A549 (cell line): ENCODE data around the gene SHLD1. TPM values are rescaled to one million over a fixed set of nuclear protein-coding genes. Genes with fewer than 3 reads are reported as not detected.

Experiments
- ATAC-seq, 2 experiments: fragments of 200-7000 bp in 1 of 2; fragments of >200 bp in 1 of 2; cut with Nextera tagmentation in 1 of 2; cut with Tn5 transposase in 1 of 2; 3 replicates each; pipeline versions ENCODE4 v1.8.0 to v1.9.1; 2018 to 2020; ENCODE audit warnings: mild to moderate bottlenecking in 1 of 2, moderate library complexity in 1 of 2
- CTCF ChIA-PET: fragments of 300-600 bp; sonication (Branson Sonifier 250); formaldehyde crosslinking; extraction: SDS; loops from one replicate; lab custom pipeline; 2021; ENCODE audit warnings: antibody characterized with exemption, inconsistent platforms; lab: Yijun Ruan, JAX
- POLR2A ChIA-PET: fragments of 350-600 bp; formaldehyde crosslinking; extraction: SDS; loops from one replicate; lab custom pipeline; 2021; ENCODE audit warnings: antibody characterized with exemption, inconsistent platforms; lab: Yijun Ruan, JAX
- DNase-seq, 2 experiments: peaks; one replicate each; pipeline versions ENCODE4 v3.0.0 to v3.0.0-alpha.2; 2011 to 2016; ENCODE audit warnings: low read depth in 1 of 2, low spot score in 1 of 2
- FAIRE-seq: peaks from 2 replicates; lab custom pipeline; 2011; peaks lifted over from hg19 to GRCh38; lab: Jason Lieb, UNC
- H3K27ac ChIP-seq, 2 experiments: fragments of >200 bp; sonication (Bioruptor Twin); formaldehyde crosslinking; 3 replicates each; pipeline ENCODE4 v1.5.1; 2016 to 2017
- H3K4me1 ChIP-seq: fragments of >200 bp; sonication (Bioruptor Twin); formaldehyde crosslinking; 3 replicates; pipeline ENCODE4 v1.6.1; 2016
- H3K4me2 ChIP-seq: fragments of >200 bp; sonication (Bioruptor Twin); formaldehyde crosslinking; 3 replicates; pipeline ENCODE4 v1.6.1; 2016
- H3K4me3 ChIP-seq: fragments of >200 bp; sonication (Bioruptor Twin); formaldehyde crosslinking; 3 replicates; pipeline ENCODE4 v1.5.1; 2016
- H3K9me3 ChIP-seq: fragments of >200 bp; sonication (Bioruptor Twin); formaldehyde crosslinking; 3 replicates; pipeline ENCODE4 v1.6.1; 2016
- BCL3 ChIP-seq: fragments of >200 bp; sonication (Bioruptor Twin); formaldehyde crosslinking; IDR thresholded peaks from 3 replicates; pipeline ENCODE4 v1.6.1; 2016
- CTCF ChIP-seq: fragments of >200 bp; sonication (Bioruptor Twin); formaldehyde crosslinking; IDR thresholded peaks from 3 replicates; pipeline ENCODE4 v1.5.1; 2016
- FOXS1 ChIP-seq: fragments of 250-450 bp; sonication (Bioruptor Pico); IDR thresholded peaks from 2 replicates; pipeline ENCODE4 v1.5.0; 2020; ENCODE audit warnings: mild to moderate bottlenecking, moderate library complexity
- HEYL ChIP-seq: fragments of 250-450 bp; sonication (Bioruptor Pico); IDR thresholded peaks from 2 replicates; pipeline ENCODE4 v1.8.0; 2021; ENCODE audit warnings: mild to moderate bottlenecking, moderate library complexity
- MAFK ChIP-seq: fragments of 450-650 bp; IDR thresholded peaks from 2 replicates; pipeline ENCODE4 v1.6.1; 2014; ENCODE audit not compliant: partially characterized antibody
- MAZ ChIP-seq: fragments of 150-350 bp; IDR thresholded peaks from 2 replicates; pipeline ENCODE4 v1.6.1; 2014; ENCODE audit warnings: antibody characterized with exemption, low read depth, low read length, borderline replicate concordance
- MYC ChIP-seq: IDR thresholded peaks from 2 replicates; pipeline ENCODE4 v1.6.1; 2012; ENCODE audit warnings: mild to moderate bottlenecking, inconsistent platforms, low read length, improper control_type of control experiment, borderline replicate concordance
- NR3C1 ChIP-seq: fragments of >200 bp; sonication (Bioruptor Twin); formaldehyde crosslinking; IDR thresholded peaks from 3 replicates; pipeline ENCODE4 v1.6.1; 2017
- PBX3 ChIP-seq: IDR thresholded peaks from 2 replicates; pipeline ENCODE4 v1.6.1; 2012
- POLR2AphosphoS2 ChIP-seq: conservative IDR thresholded peaks from 2 replicates; pipeline ENCODE4 v1.6.1; 2012; ENCODE audit warnings: low read length, improper control_type of control experiment, inconsistent platforms
- ZNF302 ChIP-seq: fragments of 250-450 bp; sonication (Bioruptor Pico); IDR thresholded peaks from 2 replicates; pipeline ENCODE4 v1.9.0; 2021; ENCODE audit warnings: inconsistent platforms, mild to moderate bottlenecking, moderate library complexity
- WGBS: methylation state at CpG from one replicate; pipeline ENCODE4 v1.1.6; 2017; ENCODE audit errors: missing lambda C conversion rate; 5-methylcytosine and 5-hydroxymethylcytosine counted together
- polyA plus RNA-seq, 4 experiments: library from polyadenylated mRNA; depleted of rRNA in 3 of 4; stranded (reverse); fragments of >200 nt; fragmentation: RNase III in 1 of 4; extraction: RNeasy Plus Mini Kit Qiagen cat#74134 plus additional on column Dnase treatment in 1 of 4; gene quantifications; 2 replicates in 3 of 4; 3 replicates in 1 of 4; pipeline ENCODE4 v1.2.3, GENCODE V29; 2011 to 2017

The SHLD1 gene
- polyA plus RNA-seq, 2 of the 4 experiments (the other 2 are of a cell fraction) = 6.5 to 18.4 TPM

DNA sequence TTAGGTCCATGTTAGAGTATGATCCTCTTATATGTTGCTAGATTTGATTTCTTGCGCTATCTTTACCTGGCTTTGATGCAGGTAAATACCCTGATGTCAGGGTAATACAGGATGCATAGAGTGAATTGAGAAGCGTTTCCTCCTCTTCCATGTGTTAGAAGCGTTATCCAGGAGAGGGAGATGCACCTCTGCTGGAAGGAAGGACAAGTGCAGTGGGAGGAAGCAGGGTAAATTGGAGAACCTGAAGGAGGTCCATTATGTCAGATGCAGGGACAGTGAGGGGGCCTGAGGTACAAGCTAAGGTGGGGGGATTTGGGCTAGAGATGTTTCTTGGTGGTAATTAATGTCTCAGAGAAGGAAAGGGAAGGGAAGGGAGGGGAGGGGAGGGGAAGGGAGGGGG, 7.7 kb downstream of the SHLD1 start (continued):
- TF ChIP-seq CTCF (no peak), ZNF302 (CRISPR knock-in tag) (no peak)

DNA sequence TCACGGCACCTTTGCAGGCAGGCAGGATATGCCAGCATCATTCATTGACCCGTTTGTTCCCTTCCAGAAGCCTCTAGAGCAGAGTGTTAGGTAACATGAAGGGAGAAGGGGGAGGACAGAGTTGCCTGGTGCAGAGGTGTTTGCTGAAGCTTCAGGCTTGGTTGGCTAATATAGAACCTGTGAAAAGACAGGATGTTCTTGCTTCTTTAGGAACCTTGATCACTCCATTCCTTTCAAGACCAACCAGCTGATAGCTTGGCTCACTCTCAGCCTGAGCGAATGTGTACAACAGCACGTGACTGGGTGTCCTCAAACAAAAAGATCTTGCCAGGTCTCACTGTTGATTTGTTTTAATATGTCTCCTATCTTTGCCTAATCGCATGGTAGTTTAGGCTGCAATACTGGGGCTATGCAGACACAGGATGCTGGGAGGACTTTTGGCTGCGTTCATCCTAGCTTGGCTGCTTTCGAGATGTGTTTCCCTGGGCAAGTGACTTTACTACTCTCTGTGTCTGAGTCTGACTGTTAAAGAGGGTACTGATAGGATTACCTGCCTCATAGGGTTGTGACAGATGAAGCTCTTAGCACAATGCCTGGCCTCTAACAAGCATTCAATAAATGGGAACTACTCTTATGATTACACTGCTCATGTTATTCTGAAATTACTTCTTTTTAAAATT, 16.0 kb downstream of the SHLD1 start:
- Histone ChIP-seq H3K4me1 (peaks cover 18% of the 10 kb centered on the region), H3K4me3 (no peak overlapping the region), H3K4me2 (no peak overlapping the region), H3K27ac (peak overlapping the region; percentile 4 to 41; a peak in 2 of 6 replicates), H3K9me3 (no peaks in the 10 kb centered on the region)
- 81% methylated on average over 7 of the region's 7 CpGs for WGBS
- CTCF ChIA-PET = interaction anchor here (1.6 to 1.8 kb wide), 3 partner anchors 13 to 41 kb away, joined by 3 to 5 read pairs (median 4); no protein-coding TSS in a partner anchor
- no peak for FAIRE-seq
- peak in 1 of 2 experiments; percentile 32; a peak in 3 of 6 replicates for ATAC-seq
- DNase-seq = no peak
- TF ChIP-seq FOXS1 (CRISPR knock-in tag) = no peak
- POLR2A ChIA-PET = no interaction called here

DNA sequence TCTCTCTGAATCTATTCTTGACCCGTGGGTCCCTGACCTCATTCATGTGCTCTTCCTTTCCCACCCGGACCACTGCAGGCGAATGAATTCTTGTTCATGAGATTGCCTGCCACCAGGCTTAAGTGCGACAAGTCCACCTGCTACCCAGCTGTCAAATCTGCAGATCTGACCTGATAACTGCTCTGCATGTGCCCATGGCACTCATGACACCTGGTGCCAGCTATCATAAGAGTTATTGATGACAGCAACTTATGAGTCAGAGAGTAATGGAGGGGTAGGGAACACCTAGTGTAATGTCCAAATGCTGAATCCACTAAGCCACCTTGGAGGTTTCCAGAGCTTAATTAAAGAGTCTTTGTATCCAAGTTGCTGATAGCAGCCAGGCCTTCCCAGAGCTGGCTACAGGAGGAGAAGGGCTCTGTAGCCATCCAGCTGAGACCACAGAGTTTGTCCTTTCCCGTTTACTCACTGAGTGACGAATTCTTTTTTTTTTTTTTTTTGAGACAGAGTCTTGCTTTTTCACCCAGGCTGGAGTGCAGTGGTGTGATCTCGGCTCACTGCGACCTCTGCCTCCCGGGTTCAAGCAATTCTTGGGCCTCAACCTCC, 17.4 kb downstream of the SHLD1 start:
- POLR2A ChIA-PET = no interaction called here
- TF ChIP-seq FOXS1 (CRISPR knock-in tag) (no peak), NR3C1 (no peak), PBX3 (no peak), BCL3 (no peak), MYC (no peak), HEYL (CRISPR knock-in tag) (no peak), POLR2AphosphoS2 (no peak)
- no peak for FAIRE-seq
- WGBS = 78% methylated on average over 9 of the region's 9 CpGs
- peaks cover 18% of the 10 kb centered on the region for H3K4me1 ChIP-seq
- ATAC-seq = no peak; a peak in 2 of 6 replicates
- DNase-seq = no peak
- CTCF ChIA-PET = interaction anchor here (0.5 to 1.8 kb wide), 10 partner anchors 12 to 210 kb away, joined by 3 to 7 read pairs (median 3); partner anchors contain the start of gene SHLD1
- H3K9me3 ChIP-seq = no peaks in the 10 kb centered on the region
- H3K4me2 ChIP-seq = no peak overlapping the region
- H3K27ac ChIP-seq = peak overlapping the region; percentile 6 to 41; a peak in 1 of 6 replicates
- H3K4me3 ChIP-seq = no peak overlapping the region

DNA sequence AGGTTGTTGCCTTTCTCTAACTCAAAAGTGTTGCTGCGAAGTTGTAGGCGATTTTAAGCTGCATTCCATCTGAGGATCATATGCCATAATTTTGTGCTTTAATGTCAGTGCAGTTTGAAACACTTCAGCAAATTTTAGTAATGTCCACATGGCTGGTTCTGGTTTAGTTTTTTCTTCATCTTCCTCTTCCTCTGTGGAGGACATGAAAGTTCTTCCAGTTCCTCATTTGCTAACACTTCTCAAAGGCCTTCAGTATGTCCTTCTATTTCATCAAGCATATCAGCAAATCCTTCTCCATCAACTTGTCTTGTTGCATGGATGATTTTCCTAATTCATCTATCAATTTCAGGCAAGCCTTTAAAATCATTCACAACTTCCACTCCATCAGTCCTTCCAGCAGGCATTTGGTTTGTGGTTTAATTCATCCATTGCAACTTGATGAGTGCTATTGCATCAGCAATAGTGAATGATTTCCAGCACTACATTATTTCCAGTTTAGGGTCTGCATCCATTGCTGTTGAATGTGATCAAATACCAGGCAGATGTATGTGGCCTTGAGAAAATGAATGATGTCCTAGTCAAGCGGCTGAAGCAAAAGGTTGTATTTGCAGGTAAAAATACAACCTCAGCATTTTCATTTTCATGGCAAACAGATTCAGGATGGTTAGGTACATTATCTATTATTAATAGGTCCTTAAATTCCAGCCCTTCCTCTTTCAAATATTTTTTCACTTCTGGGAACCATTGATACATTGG, 20.2 kb downstream of the SHLD1 start:
- Histone ChIP-seq H3K4me3 (no peak overlapping the region), H3K27ac (peak overlapping the region; percentile 34 to 65; a peak in 5 of 6 replicates), H3K4me1 (peaks cover 11% of the 10 kb centered on the region; the same call in 2 of the 3 replicates), H3K9me3 (no peaks in the 10 kb centered on the region), H3K4me2 (peak overlapping the region; percentile 2; the same call in 2 of the 3 replicates)
- TF ChIP-seq MAZ (no peak), MAFK (peak; percentile 91)
- ATAC-seq = no peak
- no peak for DNase-seq
- CTCF ChIA-PET = interaction anchor here (0.5 to 1.6 kb wide), 3 partner anchors 8 to 18 kb away, joined by 3 to 5 read pairs (median 3); no protein-coding TSS in a partner anchor
- peak; percentile 43 for FAIRE-seq
- WGBS = 96% methylated on average over 3 of the region's 3 CpGs
- POLR2A ChIA-PET = no interaction called here
